Measurements from ENCODE around the gene ZMYND8. TPM values are rescaled to one million over a fixed set of nuclear protein-coding genes. Genes with fewer than 3 reads are reported as not detected.

The ZMYND8 gene
- total and polyA plus RNA-seq, 2 donors (not counting 3 experiments of a cell fraction or from before 2014, with no cell fraction given): 30.6 to 75.2 TPM

- FAIRE-seq: peak; percentile 97
- H3K9me3 ChIP-seq (replicated peaks; ENCODE audit: control insufficient read depth, insufficient read depth, low read length): no peaks in the 10 kb centered on the region
- ChIA-PET CTCF (interaction anchor here (0.9 to 16.6 kb wide), 7 partner anchors 11 to 260 kb away, joined by 3 to 406 read pairs (median 8); no protein-coding TSS in a partner anchor), POLR2A (interaction anchor here (1.0 to 7.4 kb wide), 9 partner anchors 10 to 86 kb away, joined by 3 to 60 read pairs (median 4); no protein-coding TSS in a partner anchor)
- TF ChIP-seq CTCF (IDR thresholded peaks at IDR 0.05; ENCODE audit: extremely low read depth in 1 of 2, insufficient read depth in 1 of 2, low read depth in 1 of 2, low read length in 2 of 2): no peak
- TF ChIP-seq JUN (IDR thresholded peaks at IDR 0.05; ENCODE audit: borderline replicate concordance, insufficient read depth, insufficient read length, low read depth): peak; percentile 35
- TF ChIP-seq POLR2AphosphoS5 (IDR thresholded peaks at IDR 0.05; ENCODE audit: insufficient read depth, low read depth, low read length): peak; percentile 99
- TF ChIP-seq MYC (IDR thresholded peaks at IDR 0.05; ENCODE audit: low read depth, low read length): peak; percentile 4
- peak; percentile 97 for TF ChIP-seq POLR2A (IDR thresholded peaks at IDR 0.05; ENCODE audit: low read depth, low read length)
- peak; percentile 95 for TF ChIP-seq GATA2 (IDR thresholded peaks at IDR 0.05; ENCODE audit: insufficient read depth, insufficient read length, low read depth, low read length)
- peak; percentile 20 for TF ChIP-seq FOS (IDR thresholded peaks at IDR 0.05; ENCODE audit: borderline replicate concordance, insufficient read depth, low read length)
- TF ChIP-seq MAX (IDR thresholded peaks at IDR 0.05; ENCODE audit: insufficient read depth, insufficient read length): peak; percentile 16
- no peak for TF ChIP-seq EZH2 (IDR thresholded peaks at IDR 0.05; ENCODE audit: borderline replicate concordance, low read depth, low read length, severe bottlenecking)
- peak; percentile 100 for DNase-seq (ENCODE audit: low read depth, low spot score)
- peak overlapping the region in 1 of 3 experiments; percentile 8 for H3K4me3 ChIP-seq (replicated peaks in 1 of 3; ENCODE audit: insufficient read depth in 1 of 3, low read depth in 1 of 3, low read length in 3 of 3)
- intact Hi-C loops (cut with micrococcal nuclease) (loop anchor here (1.0 to 5.0 kb wide), 3 partner anchors 24 to 922 kb away; no protein-coding TSS in a partner anchor), dilution Hi-C loops (cut with MboI; ENCODE audit: extremely low pct_ligation_motif_present, low sequenced_read_pairs) (no loop called here)
- H3K36me3 ChIP-seq (ENCODE audit: control insufficient read depth in 2 of 2, extremely low read depth in 1 of 2, insufficient read depth in 2 of 2, low read length in 2 of 2): no peaks in the 10 kb centered on the region
- no peaks in the 10 kb centered on the region for H3K9me1 ChIP-seq (replicated peaks; ENCODE audit: control insufficient read depth, extremely low read depth, insufficient read depth, low read length)
- peak overlapping the region; percentile 97 for H3K27ac ChIP-seq (ENCODE audit: insufficient read depth, low read depth, low read length)
- no peaks in the 10 kb centered on the region for H3K27me3 ChIP-seq (ENCODE audit: control insufficient read depth in 2 of 2, insufficient read depth in 2 of 2, low read length in 2 of 2)
- peaks cover 9% of the 10 kb centered on the region for H3K79me2 ChIP-seq (ENCODE audit: control insufficient read depth, insufficient read depth, low read length)
- H3K4me2 ChIP-seq (ENCODE audit: insufficient read depth, low read length): peak overlapping the region; percentile 76
- peaks cover 57% of the 10 kb centered on the region for H3K4me1 ChIP-seq (ENCODE audit: control insufficient read depth, extremely low read depth, insufficient read depth, low read length)
- peak overlapping the region; percentile 84 for H3K9ac ChIP-seq (replicated peaks; ENCODE audit: extremely low read depth, insufficient read depth, low read length)
- TSS peak; percentile 28 for BruUV-seq (replicated peaks)
- H4K20me1 ChIP-seq (replicated peaks; ENCODE audit: control insufficient read depth, extremely low read depth, insufficient read depth, low read length): no peaks in the 10 kb centered on the region
- H2AFZ ChIP-seq (ENCODE audit: low read depth, low read length): no peak overlapping the region
Observed at GRCh38 chr20:47360297-47361056, 4.0 kb upstream of the ZMYND8 start.

Data from endothelial cell of umbilical vein (primary cell).